C4-2B (cell line): ENCODE data around the gene ZNF710.

ENCODE experiments used
- CTCF ChIP-seq: fragments of 450-650 bp; conservative IDR thresholded peaks from 2 replicates; pipeline ENCODE4 v1.5.1; 2017; ENCODE audit warnings: mild to moderate bottlenecking
- ZFX ChIP-seq: fragments of 450-650 bp; IDR thresholded peaks from 2 replicates; pipeline ENCODE4 v1.6.1; 2017

GRCh38 chr15:90031231-90031791 lies 30.2 kb downstream of the ZNF710 start:
- TF ChIP-seq ZFX: no peak
- TF ChIP-seq CTCF: no peak
